DMS53 (cell line): ENCODE results near the gene CARNS1.

ENCODE experiments used
- DNase-seq: peaks from one replicate; lab custom pipeline; 2025; lab: John Stamatoyannopoulos, UW

CARNS1 gene, protein sequence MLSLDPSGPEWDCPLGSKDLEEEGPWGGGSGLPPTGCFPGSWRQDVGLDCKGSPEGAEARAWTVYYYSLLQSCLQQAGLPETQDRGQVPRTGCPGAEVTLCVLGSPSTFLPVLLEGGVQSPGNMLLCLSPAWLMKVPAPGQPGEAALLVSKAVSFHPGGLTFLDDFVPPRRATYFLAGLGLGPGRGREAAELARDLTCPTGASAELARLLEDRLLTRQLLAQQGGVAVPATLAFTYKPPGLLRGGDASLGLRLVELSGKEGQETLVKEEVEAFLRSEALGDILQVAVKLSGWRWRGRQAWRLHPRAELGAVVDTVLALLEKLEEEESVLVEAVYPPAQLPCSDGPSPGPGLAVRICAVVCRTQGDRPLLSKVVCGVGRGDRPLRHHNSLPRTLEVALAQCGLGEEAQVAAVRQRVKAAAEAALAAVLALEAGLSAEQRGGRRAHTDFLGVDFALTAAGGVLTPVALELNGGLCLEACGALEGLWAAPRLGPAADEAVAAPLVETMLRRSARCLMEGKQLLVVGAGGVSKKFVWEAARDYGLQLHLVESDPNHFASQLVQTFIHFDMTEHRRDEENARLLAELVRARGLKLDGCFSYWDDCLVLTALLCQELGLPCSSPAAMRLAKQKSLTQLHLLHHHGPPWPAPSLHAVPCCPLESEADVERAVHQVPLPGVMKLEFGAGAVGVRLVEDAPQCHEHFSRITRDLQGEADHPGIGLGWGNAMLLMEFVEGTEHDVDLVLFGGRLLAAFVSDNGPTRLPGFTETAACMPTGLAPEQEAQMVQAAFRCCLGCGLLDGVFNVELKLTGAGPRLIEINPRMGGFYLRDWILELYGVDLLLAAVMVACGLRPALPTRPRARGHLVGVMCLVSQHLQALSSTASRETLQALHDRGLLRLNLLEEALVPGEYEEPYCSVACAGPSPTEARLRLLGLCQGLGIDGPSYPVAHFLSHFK

GRCh38 chr11:67415501-67416304 lies at the start of gene CARNS1:
Gene CARNS1 (plus strand): TSS chr11:67415678. CDS start chr11:67416200, 522 bp downstream.
- DNase-seq, result peak; percentile 75

GRCh38 chr11:67365736-67366444 lies 49.6 kb upstream of the CARNS1 start:
- no peak for DNase-seq

DNA sequence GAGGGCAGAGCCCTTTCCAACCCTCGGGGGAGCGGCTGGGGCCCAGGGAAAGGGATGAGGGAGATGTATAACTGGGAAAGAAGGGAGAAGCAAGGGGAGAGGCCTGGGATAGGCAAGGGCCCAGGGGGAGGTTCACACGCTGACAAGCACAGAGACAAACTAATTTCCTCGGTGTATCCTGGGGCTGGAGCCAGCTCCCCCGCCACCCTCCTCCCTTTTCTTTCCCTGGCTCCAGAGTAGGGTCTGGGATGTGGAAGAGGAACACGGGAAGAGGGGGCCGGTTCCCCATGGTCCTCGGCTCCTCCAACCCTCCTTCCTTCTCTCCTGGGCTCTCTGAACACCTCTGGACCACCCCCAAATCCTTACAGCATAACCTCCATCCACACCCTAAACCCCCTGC lies 48.9 kb upstream of the CARNS1 start:
- DNase-seq, result no peak

DNA sequence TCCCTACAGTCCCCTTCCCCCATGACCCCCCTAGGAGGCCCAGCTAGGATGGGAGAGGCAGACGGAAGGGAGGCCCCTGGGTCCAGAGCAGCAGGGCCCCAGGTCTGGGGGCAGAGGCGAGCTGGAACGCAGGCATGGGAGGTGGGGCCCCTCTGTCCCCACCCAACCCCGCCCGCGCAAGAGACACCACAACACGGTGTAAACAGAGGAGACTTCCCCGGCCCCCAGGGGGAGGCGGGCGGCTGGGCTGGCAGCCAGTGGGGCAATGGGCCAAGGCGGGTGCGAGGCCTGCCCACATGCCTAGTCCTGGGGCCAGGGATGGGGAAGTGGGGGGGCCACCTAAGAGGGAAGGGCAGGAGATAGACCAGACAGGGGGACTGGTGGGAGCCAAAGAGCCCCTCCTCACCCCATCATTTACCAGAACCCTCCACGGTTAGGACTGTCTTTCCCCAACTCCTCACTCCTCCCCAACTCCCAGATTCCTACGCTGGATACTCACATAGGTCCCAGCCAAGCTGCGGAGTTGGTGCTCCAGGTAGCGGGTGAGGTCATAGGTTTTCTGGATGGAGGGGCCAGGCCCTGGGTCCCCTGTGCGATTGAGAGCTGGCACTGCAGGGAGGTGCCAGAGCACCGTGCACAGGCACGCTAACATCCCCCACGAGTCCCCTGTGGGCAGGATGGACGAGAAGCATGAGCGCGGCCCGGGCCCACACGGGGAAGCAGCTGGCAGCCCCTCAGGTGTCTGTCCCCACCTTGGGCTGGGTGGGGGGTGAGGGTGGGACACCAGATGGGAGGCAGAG lies 48.3 kb upstream of the CARNS1 start:
- DNase-seq, result no peak

- DNase-seq, result no peak
These were observed 47.7 kb upstream of the CARNS1 start for GRCh38 chr11:67367761-67368227.

DNA sequence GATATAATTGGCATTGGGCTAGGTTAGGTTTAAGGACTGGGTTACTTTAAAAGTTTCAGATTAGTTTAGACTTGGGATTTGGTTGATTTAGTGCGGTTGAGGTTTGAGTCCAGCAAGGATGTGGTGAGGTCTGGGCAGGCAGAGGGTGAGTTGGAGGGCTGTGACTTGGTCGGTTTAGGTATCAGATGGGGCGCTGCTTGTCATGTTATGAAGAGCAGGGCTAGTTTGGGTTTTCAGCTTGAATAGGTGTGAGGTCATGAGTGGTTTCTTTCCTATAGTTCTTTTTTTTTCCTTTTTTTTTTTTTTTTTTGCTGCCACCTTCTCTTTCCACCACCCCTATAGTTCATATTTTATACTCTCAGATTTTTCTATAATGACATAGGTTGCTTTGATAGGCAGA lies 46.9 kb upstream of the CARNS1 start:
- DNase-seq, result no peak

GRCh38 chr11:67369275-67369674 lies 46.2 kb upstream of the CARNS1 start:
- no peak for DNase-seq

- no peak for DNase-seq
These were observed 45.6 kb upstream of the CARNS1 start for GRCh38 chr11:67369801-67370284.

DNA sequence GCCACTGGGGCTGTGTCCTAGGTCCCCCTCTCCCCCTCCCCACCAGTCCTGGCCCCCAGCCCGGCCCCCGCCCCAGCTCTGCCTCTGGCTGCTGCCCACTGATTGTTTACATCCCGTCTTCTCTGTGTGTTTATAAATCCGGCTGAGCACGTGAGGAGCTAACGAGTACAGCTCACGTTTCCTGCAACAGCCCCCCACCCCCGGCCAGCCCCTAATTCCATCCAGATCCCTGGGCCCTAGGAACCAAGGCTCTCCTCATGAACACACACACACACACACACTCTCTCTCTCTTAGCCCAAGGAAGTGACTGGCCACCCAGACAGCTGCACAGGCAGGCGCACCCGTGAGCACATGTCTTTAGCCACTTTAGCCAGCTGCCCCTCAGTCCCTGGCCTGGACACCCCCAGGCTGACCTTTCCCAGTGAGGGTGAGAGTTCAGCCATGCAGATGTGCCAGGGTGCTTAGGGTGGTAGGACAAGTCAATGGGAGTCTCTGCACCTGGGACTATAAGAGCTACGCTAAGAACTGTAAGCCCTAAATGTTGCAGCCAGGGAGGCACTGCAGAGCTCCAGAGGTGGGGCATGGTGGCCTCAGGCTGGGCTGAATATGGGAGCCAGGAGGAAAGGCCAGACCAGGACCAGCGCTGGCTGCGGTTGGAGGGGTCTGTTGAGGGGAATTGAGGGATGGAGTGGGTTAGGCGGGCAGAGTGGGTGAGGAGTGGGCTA lies 45.0 kb upstream of the CARNS1 start:
- DNase-seq, result peak; percentile 35

DNA sequence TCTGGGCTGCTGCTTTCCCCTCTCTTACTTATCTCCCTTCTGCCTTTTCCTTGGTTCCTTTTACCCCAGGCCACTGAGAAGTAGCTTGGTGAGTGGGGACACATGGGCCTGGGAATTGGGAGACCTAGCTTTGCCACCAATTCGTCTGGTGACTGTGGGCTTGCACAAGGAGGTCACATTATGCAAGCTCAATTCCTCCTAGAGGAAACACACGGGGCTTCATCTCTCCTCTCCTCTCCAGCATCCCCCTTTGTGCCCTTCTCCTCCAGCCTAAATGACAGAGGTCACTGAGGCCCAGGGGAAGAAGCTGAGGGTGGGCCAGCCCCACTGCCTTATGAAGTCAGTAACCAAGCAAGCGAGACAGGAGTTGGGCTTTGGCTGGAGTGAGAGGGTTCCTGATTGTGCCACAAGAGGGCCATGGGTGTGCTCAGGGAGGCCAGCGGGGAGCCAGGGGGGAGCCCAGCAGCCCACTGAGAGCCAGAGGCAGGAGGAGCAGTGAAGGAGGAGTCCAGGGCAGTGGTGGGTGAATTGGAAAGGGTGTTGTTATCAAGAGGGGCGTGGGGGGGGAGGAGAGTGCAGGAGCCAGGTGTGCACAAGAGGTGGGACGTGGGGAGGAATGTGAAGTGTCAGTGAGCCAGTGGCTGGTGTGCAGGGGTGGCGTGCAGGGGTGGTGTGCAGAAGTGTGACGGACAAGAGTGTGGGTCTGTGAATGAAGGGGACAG lies 44.1 kb upstream of the CARNS1 start:
- DNase-seq, result peak; percentile 60

DNA sequence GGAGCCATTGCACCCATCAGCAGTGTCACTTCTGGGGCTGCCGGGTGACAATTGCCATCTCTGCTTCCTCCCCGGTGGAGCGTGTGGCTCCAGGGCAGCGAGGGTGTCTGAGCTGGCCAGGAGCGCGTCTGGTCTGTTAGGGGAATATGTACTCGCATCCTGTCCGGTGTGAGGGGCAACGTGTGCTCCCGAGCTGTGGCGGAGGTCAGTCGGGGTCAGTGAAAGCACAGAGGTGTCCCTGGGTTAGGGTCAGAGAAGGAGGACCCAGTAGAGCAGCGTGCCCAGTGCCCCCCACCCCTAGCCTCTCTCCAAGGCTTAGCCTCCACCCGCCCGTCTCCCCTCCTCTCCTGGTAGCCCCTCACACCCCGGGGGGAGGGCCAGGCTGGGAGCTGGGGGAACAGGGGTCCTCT lies 43.6 kb upstream of the CARNS1 start:
- DNase-seq, result peak; percentile 59

GRCh38 chr11:67372321-67372992 lies 43.0 kb upstream of the CARNS1 start:
- peak; percentile 66 for DNase-seq

GRCh38 chr11:67372993-67373647 lies 42.4 kb upstream of the CARNS1 start, which contains the start of gene CLCF1:
Gene CLCF1 (minus strand): TSS chr11:67373598. CDS start chr11:67373539, 59 bp downstream.
- DNase-seq, result peak; percentile 83

GRCh38 chr11:67373648-67374570 lies 41.6 kb upstream of the CARNS1 start:
- peak; percentile 84 for DNase-seq

DNA sequence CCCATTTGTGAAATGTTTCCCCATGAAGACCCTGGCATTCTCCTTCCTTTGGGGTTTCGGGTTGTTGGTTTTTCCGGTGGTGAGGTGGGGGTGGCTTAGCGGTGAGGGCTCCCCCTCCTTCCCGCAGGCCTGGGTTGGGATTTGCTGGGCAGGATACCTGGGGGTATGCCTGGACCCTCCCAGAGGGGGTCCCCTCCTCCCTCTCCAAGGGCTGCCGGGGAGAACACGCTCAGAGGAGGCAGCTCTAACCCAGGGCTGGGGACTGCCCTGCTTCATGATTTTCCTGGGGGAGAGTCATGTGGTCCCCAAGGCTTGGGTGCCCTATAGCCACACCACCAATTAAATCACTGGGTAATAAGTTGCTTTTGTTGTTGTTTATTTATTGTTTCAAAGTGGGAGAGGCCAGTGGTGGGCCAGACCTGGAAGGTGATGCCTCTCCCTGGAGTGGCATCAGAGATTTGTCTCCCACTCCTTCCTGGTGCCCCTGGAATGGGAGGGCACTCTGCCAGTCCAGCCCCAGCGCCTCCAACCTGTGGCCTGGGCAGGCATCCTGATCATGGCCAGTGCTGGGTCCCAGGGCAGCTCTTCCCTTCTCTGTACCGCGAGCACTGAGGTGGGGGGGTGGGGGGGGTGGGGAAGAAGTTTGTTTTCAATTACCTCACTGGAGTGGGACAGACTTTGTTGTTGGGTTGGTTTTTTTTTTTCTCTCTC lies 40.8 kb upstream of the CARNS1 start:
- peak; percentile 33 for DNase-seq
